ENCODE measurements around the gene NR2F1-AS1.

NR2F1-AS1 gene

GRCh38 chr5:93503598-93504067 is 77.4 kb downstream of the NR2F1-AS1 start:
- Histone ChIP-seq H3K14ac (ENCODE audit: low read length) (no peak overlapping the region), H3K4me2 (ENCODE audit: insufficient read depth, low read length, poor library complexity, severe bottlenecking) (no peak overlapping the region), H3K9me3 (replicated peaks in 1 of 2; ENCODE audit: control insufficient read depth in 2 of 2, insufficient read depth in 1 of 2, low read depth in 1 of 2, low read length in 2 of 2) (peaks cover 0 to 16% of the 10 kb centered on the region in 2 donors), H4K91ac (ENCODE audit: low read depth, low read length, poor library complexity) (no peak overlapping the region), H3K27me3 (ENCODE audit: control insufficient read depth in 3 of 3, insufficient read depth in 3 of 3, low read depth in 1 of 3, low read length in 3 of 3) (no peaks in the 10 kb centered on the region), H3K4me3 (ENCODE audit: low read length in 2 of 2) (no peak overlapping the region), H2AK5ac (ENCODE audit: low read depth, low read length) (no peak overlapping the region), H2BK12ac (ENCODE audit: low read length) (no peak overlapping the region), H2BK5ac (ENCODE audit: low read length) (no peak overlapping the region), H3K9ac (ENCODE audit: low read depth, low read length, poor library complexity) (no peak overlapping the region), H3K18ac (ENCODE audit: low read length) (no peak overlapping the region), H3K36me3 (replicated peaks in 1 of 2; ENCODE audit: control insufficient read depth in 2 of 2, insufficient read depth in 2 of 2, low read length in 2 of 2) (peaks cover 2 to 20% of the 10 kb centered on the region in 2 donors), H3K23ac (ENCODE audit: low read depth, low read length, poor library complexity) (no peak overlapping the region), H2AFZ (ENCODE audit: low read length) (no peak overlapping the region), H2BK120ac (ENCODE audit: low read depth, low read length) (no peak overlapping the region), H4K8ac (ENCODE audit: low read depth, low read length) (no peak overlapping the region), H3K79me1 (ENCODE audit: low read depth, low read length) (no peaks in the 10 kb centered on the region), H2BK15ac (ENCODE audit: low read length) (no peak overlapping the region), H3K4me1 (ENCODE audit: control insufficient read depth in 2 of 2, insufficient read depth in 1 of 2, low read depth in 1 of 2, low read length in 2 of 2) (peaks cover 3 to 8% of the 10 kb centered on the region in 2 donors), H3K4ac (ENCODE audit: low read length) (peak overlapping the region; percentile 23), H3K27ac (replicated peaks; ENCODE audit: low read length) (no peak overlapping the region)
- no CpG with 5 or more reads among the region's 1 CpG for WGBS, 2 donors (ENCODE audit: extremely low coverage in 2 of 2, insufficient read length in 2 of 2, insufficient replicate concordance in 1 of 2)
- no peak for DNase-seq (ENCODE audit: low spot score)

GRCh38 chr5:93497096-93497495 is 83.9 kb downstream of the NR2F1-AS1 start:
- no peak overlapping the region for H2BK5ac ChIP-seq (ENCODE audit: low read length)
- H3K4me2 ChIP-seq (ENCODE audit: insufficient read depth, low read length, poor library complexity, severe bottlenecking), result no peak overlapping the region
- H3K27me3 ChIP-seq (ENCODE audit: control insufficient read depth in 3 of 3, insufficient read depth in 3 of 3, low read depth in 1 of 3, low read length in 3 of 3), result no peaks in the 10 kb centered on the region
- H3K14ac ChIP-seq (ENCODE audit: low read length), result no peak overlapping the region
- no peak overlapping the region for H4K8ac ChIP-seq (ENCODE audit: low read depth, low read length)
- no peak overlapping the region for H3K27ac ChIP-seq (replicated peaks; ENCODE audit: low read length)
- no peak overlapping the region for H2BK15ac ChIP-seq (ENCODE audit: low read length)
- no peak overlapping the region for H3K4ac ChIP-seq (ENCODE audit: low read length)
- H3K9me3 ChIP-seq (replicated peaks in 1 of 2; ENCODE audit: control insufficient read depth in 2 of 2, insufficient read depth in 1 of 2, low read depth in 1 of 2, low read length in 2 of 2), result no peaks in the 10 kb centered on the region
- H2AFZ ChIP-seq (ENCODE audit: low read length), result no peak overlapping the region
- H3K79me1 ChIP-seq (ENCODE audit: low read depth, low read length), result no peaks in the 10 kb centered on the region
- no CpG with 5 or more reads among the region's 4 CpGs for WGBS, 2 donors (ENCODE audit: extremely low coverage in 2 of 2, insufficient read length in 2 of 2, insufficient replicate concordance in 1 of 2)
- H3K9ac ChIP-seq (ENCODE audit: low read depth, low read length, poor library complexity), result no peak overlapping the region
- no peak overlapping the region for H3K4me3 ChIP-seq (ENCODE audit: low read length in 2 of 2)
- DNase-seq (ENCODE audit: low spot score), result no peak
- H3K4me1 ChIP-seq (ENCODE audit: control insufficient read depth in 2 of 2, insufficient read depth in 1 of 2, low read depth in 1 of 2, low read length in 2 of 2), result peaks cover 1 to 17% of the 10 kb centered on the region in 2 donors
- H2BK12ac ChIP-seq (ENCODE audit: low read length), result no peak overlapping the region
- no peak overlapping the region for H3K18ac ChIP-seq (ENCODE audit: low read length)
- H3K23ac ChIP-seq (ENCODE audit: low read depth, low read length, poor library complexity), result no peak overlapping the region
- H4K91ac ChIP-seq (ENCODE audit: low read depth, low read length, poor library complexity), result no peak overlapping the region
- H2AK5ac ChIP-seq (ENCODE audit: low read depth, low read length), result no peak overlapping the region
- H3K36me3 ChIP-seq (replicated peaks in 1 of 2; ENCODE audit: control insufficient read depth in 2 of 2, insufficient read depth in 2 of 2, low read length in 2 of 2), result peaks cover 0 to 9% of the 10 kb centered on the region in 2 donors
- H2BK120ac ChIP-seq (ENCODE audit: low read depth, low read length), result no peak overlapping the region

GRCh38 chr5:93479982-93480509 is 101.0 kb downstream of the NR2F1-AS1 start:
- H4K91ac ChIP-seq (ENCODE audit: low read depth, low read length, poor library complexity), result no peak overlapping the region
- no peaks in the 10 kb centered on the region for H3K4me1 ChIP-seq (ENCODE audit: control insufficient read depth in 2 of 2, insufficient read depth in 1 of 2, low read depth in 1 of 2, low read length in 2 of 2)
- peaks cover 5 to 26% of the 10 kb centered on the region in 2 donors for H3K9me3 ChIP-seq (replicated peaks in 1 of 2; ENCODE audit: control insufficient read depth in 2 of 2, insufficient read depth in 1 of 2, low read depth in 1 of 2, low read length in 2 of 2)
- no peak overlapping the region for H3K23ac ChIP-seq (ENCODE audit: low read depth, low read length, poor library complexity)
- no peak for DNase-seq (ENCODE audit: low spot score)
- H3K27ac ChIP-seq (replicated peaks; ENCODE audit: low read length), result no peak overlapping the region
- no peak overlapping the region for H3K18ac ChIP-seq (ENCODE audit: low read length)
- no peak overlapping the region for H2BK120ac ChIP-seq (ENCODE audit: low read depth, low read length)
- no peak overlapping the region for H3K4me3 ChIP-seq (ENCODE audit: low read length in 2 of 2)
- no peak overlapping the region for H3K14ac ChIP-seq (ENCODE audit: low read length)
- H3K36me3 ChIP-seq (replicated peaks in 1 of 2; ENCODE audit: control insufficient read depth in 2 of 2, insufficient read depth in 2 of 2, low read length in 2 of 2), result peaks cover 0 to 5% of the 10 kb centered on the region in 2 donors
- H3K9ac ChIP-seq (ENCODE audit: low read depth, low read length, poor library complexity), result no peak overlapping the region
- H3K27me3 ChIP-seq (ENCODE audit: control insufficient read depth in 3 of 3, insufficient read depth in 3 of 3, low read depth in 1 of 3, low read length in 3 of 3), result no peaks in the 10 kb centered on the region
- H2BK5ac ChIP-seq (ENCODE audit: low read length), result no peak overlapping the region
- no peak overlapping the region for H2BK12ac ChIP-seq (ENCODE audit: low read length)
- no peak overlapping the region for H2BK15ac ChIP-seq (ENCODE audit: low read length)
- no peak overlapping the region for H3K4ac ChIP-seq (ENCODE audit: low read length)
- H2AFZ ChIP-seq (ENCODE audit: low read length), result no peak overlapping the region
- H3K4me2 ChIP-seq (ENCODE audit: insufficient read depth, low read length, poor library complexity, severe bottlenecking), result no peak overlapping the region
- H3K79me1 ChIP-seq (ENCODE audit: low read depth, low read length), result no peaks in the 10 kb centered on the region
- H2AK5ac ChIP-seq (ENCODE audit: low read depth, low read length), result no peak overlapping the region
- H4K8ac ChIP-seq (ENCODE audit: low read depth, low read length), result no peak overlapping the region

GRCh38 chr5:93477816-93478215 is 103.2 kb downstream of the NR2F1-AS1 start:
- no peaks in the 10 kb centered on the region for H3K4me1 ChIP-seq (ENCODE audit: control insufficient read depth in 2 of 2, insufficient read depth in 1 of 2, low read depth in 1 of 2, low read length in 2 of 2)
- H2BK15ac ChIP-seq (ENCODE audit: low read length), result no peak overlapping the region
- H3K9ac ChIP-seq (ENCODE audit: low read depth, low read length, poor library complexity), result no peak overlapping the region
- H2BK12ac ChIP-seq (ENCODE audit: low read length), result no peak overlapping the region
- no peaks in the 10 kb centered on the region for H3K79me1 ChIP-seq (ENCODE audit: low read depth, low read length)
- no peak overlapping the region for H3K18ac ChIP-seq (ENCODE audit: low read length)
- no peak overlapping the region for H3K4me3 ChIP-seq (ENCODE audit: low read length in 2 of 2)
- no peak overlapping the region for H2AFZ ChIP-seq (ENCODE audit: low read length)
- H3K27me3 ChIP-seq (ENCODE audit: control insufficient read depth in 3 of 3, insufficient read depth in 3 of 3, low read depth in 1 of 3, low read length in 3 of 3), result no peaks in the 10 kb centered on the region
- no peak overlapping the region for H2BK5ac ChIP-seq (ENCODE audit: low read length)
- no peak overlapping the region for H4K91ac ChIP-seq (ENCODE audit: low read depth, low read length, poor library complexity)
- no peak overlapping the region for H3K27ac ChIP-seq (replicated peaks; ENCODE audit: low read length)
- H3K36me3 ChIP-seq (replicated peaks in 1 of 2; ENCODE audit: control insufficient read depth in 2 of 2, insufficient read depth in 2 of 2, low read length in 2 of 2), result peaks cover 0 to 10% of the 10 kb centered on the region in 2 donors
- no peak overlapping the region for H3K4me2 ChIP-seq (ENCODE audit: insufficient read depth, low read length, poor library complexity, severe bottlenecking)
- no peak overlapping the region for H3K4ac ChIP-seq (ENCODE audit: low read length)
- peaks cover 5 to 30% of the 10 kb centered on the region in 2 donors for H3K9me3 ChIP-seq (replicated peaks in 1 of 2; ENCODE audit: control insufficient read depth in 2 of 2, insufficient read depth in 1 of 2, low read depth in 1 of 2, low read length in 2 of 2)
- H3K14ac ChIP-seq (ENCODE audit: low read length), result no peak overlapping the region
- no peak overlapping the region for H2AK5ac ChIP-seq (ENCODE audit: low read depth, low read length)
- no peak overlapping the region for H3K23ac ChIP-seq (ENCODE audit: low read depth, low read length, poor library complexity)
- H4K8ac ChIP-seq (ENCODE audit: low read depth, low read length), result no peak overlapping the region
- DNase-seq (ENCODE audit: low spot score), result no peak
- no peak overlapping the region for H2BK120ac ChIP-seq (ENCODE audit: low read depth, low read length)
